PC-9 (cell line): ENCODE measurements around the gene PASK.

Experiments used
- CTCF ChIP-seq: fragments of 200-600 bp; sonication (generic); conservative IDR thresholded peaks from 2 replicates; pipeline ENCODE4 v1.6.1; 2017; ENCODE audit warnings: mixed run types, antibody characterized with exemption, mild to moderate bottlenecking, moderate library complexity
- EZH2 ChIP-seq: fragments of 200-600 bp; sonication (generic); IDR thresholded peaks from 2 replicates; pipeline ENCODE4 v1.8.0; 2017; ENCODE audit warnings: antibody characterized with exemption, low read depth

- TF ChIP-seq CTCF, result no peak
- no peak for TF ChIP-seq EZH2
These were observed 41.8 kb upstream of the PASK start for GRCh38 chr2:241191081-241191480.
